Neural cell (in vitro differentiated cells): ENCODE data around the gene ANO9. TPM values are rescaled to one million over a fixed set of nuclear protein-coding genes. Genes with fewer than 3 reads are reported as not detected.
"Not testable (repeated sequence)": the region's sequence is repeated elsewhere in the genome, so short reads cannot be mapped to it uniquely, and the experiment has no call there.

Source experiments
- H2AFZ ChIP-seq: fragments of 200-600, 300-800 bp; sonication (generic), shearing (Covaris generic); 2 replicates; pipeline ENCODE4 v1.6.0; 2014; ENCODE audit warnings: low read depth, mild to moderate bottlenecking, antibody characterized with exemption, low read length, moderate library complexity
- H3F3A ChIP-seq: fragments of 200-600 bp; shearing (Covaris generic); 2 replicates; pipeline ENCODE4 v1.6.1; 2016; ENCODE audit warnings: mild to moderate bottlenecking, moderate library complexity, mixed read lengths, antibody characterized with exemption, low read length; ENCODE audit not compliant: insufficient read depth, poor library complexity, severe bottlenecking
- H3K27ac ChIP-seq: fragments of 200-600, 300-800 bp; sonication (generic), shearing (Covaris generic); 2 replicates; pipeline ENCODE4 v1.5.1; 2014; ENCODE audit warnings: mild to moderate bottlenecking, low read length, moderate library complexity
- H3K27me3 ChIP-seq: fragments of 300-800, 200-600 bp; sonication (generic), shearing (Covaris generic); 2 replicates; pipeline ENCODE4 v1.6.0; 2014; ENCODE audit warnings: mild to moderate bottlenecking, low read depth, low read length, moderate library complexity; ENCODE audit not compliant: insufficient read depth
- H3K36me3 ChIP-seq: fragments of 300-800, 200-600 bp; sonication (generic), shearing (Covaris generic); 2 replicates; pipeline ENCODE4 v1.5.1; 2014; ENCODE audit warnings: mild to moderate bottlenecking, antibody characterized with exemption, low read length, moderate library complexity; ENCODE audit not compliant: insufficient read depth
- H3K4me2 ChIP-seq: fragments of 300-800, 200-600 bp; sonication (generic), shearing (Covaris generic); 2 replicates; pipeline ENCODE4 v1.6.0; 2014; ENCODE audit warnings: mild to moderate bottlenecking, low read length
- H3K4me3 ChIP-seq: fragments of 300-800, 200-600 bp; sonication (generic), shearing (Covaris generic); 2 replicates; pipeline ENCODE4 v1.5.1; 2014; ENCODE audit warnings: mild to moderate bottlenecking, low read length, moderate library complexity
- H3K79me2 ChIP-seq: fragments of 200-600 bp; shearing (Covaris generic); replicated peaks from 2 replicates; pipeline ENCODE4 v1.6.0; 2014; ENCODE audit warnings: mild to moderate bottlenecking, low read length, moderate library complexity; ENCODE audit not compliant: insufficient read depth
- H3K9ac ChIP-seq: fragments of 300-800, 200-600 bp; sonication (generic), shearing (Covaris generic); 2 replicates; pipeline ENCODE4 v1.6.1; 2016; ENCODE audit warnings: mild to moderate bottlenecking, low read length, mixed read lengths
- H3K9me2 ChIP-seq: fragments of 200-600 bp; shearing (Covaris generic); 2 replicates; pipeline ENCODE4 v1.6.1; 2016; ENCODE audit warnings: mild to moderate bottlenecking, low read length, mixed read lengths; ENCODE audit not compliant: insufficient read depth
- H3K9me3 ChIP-seq: fragments of 200-600, 300-800 bp; sonication (generic), shearing (Covaris generic); 2 replicates; pipeline ENCODE4 v1.6.1; 2016; ENCODE audit warnings: mild to moderate bottlenecking, mixed run types, low read length, moderate library complexity, mixed read lengths
- H4K20me1 ChIP-seq: fragments of 200-600 bp; shearing (Covaris generic); 2 replicates; pipeline ENCODE4 v1.6.1; 2016; ENCODE audit warnings: mild to moderate bottlenecking, mixed run types; ENCODE audit not compliant: insufficient read depth
- CTCF ChIP-seq: fragments of 450-650 bp; IDR thresholded peaks from 2 replicates; pipeline ENCODE4 v1.5.1; 2014; ENCODE audit warnings: antibody characterized with exemption, mild to moderate bottlenecking, moderate library complexity; ENCODE audit not compliant: poor library complexity, severe bottlenecking
- EP300 ChIP-seq: fragments of 450-650 bp; conservative IDR thresholded peaks from 2 replicates; pipeline ENCODE4 v1.6.1; 2014; ENCODE audit warnings: antibody characterized with exemption, mild to moderate bottlenecking, moderate library complexity; ENCODE audit not compliant: poor library complexity, severe bottlenecking
- EZH2 ChIP-seq: fragments of 200-600, 300-800 bp; shearing (Covaris generic), sonication (generic); IDR thresholded peaks from 2 replicates; pipeline ENCODE4 v1.6.1; 2014; ENCODE audit warnings: antibody characterized with exemption, low read length, borderline replicate concordance, mild to moderate bottlenecking; ENCODE audit not compliant: insufficient read depth, poor library complexity, severe bottlenecking
- MXI1 ChIP-seq: fragments of 450-650 bp; conservative IDR thresholded peaks from 2 replicates; pipeline ENCODE4 v1.6.1; 2014; ENCODE audit warnings: antibody characterized with exemption, mild to moderate bottlenecking; ENCODE audit not compliant: poor library complexity, severe bottlenecking
- POLR2AphosphoS5 ChIP-seq: IDR thresholded peaks from 2 replicates; pipeline ENCODE4 v1.6.1; 2012
- RAD21 ChIP-seq: fragments of 450-650 bp; conservative IDR thresholded peaks from 2 replicates; pipeline ENCODE4 v1.6.1; 2014; ENCODE audit warnings: antibody characterized with exemption, mild to moderate bottlenecking, moderate library complexity
- REST ChIP-seq: IDR thresholded peaks from 2 replicates; pipeline ENCODE4 v1.6.1; 2012; ENCODE audit warnings: borderline replicate concordance
- SMC3 ChIP-seq: fragments of 450-650 bp; conservative IDR thresholded peaks from 2 replicates; pipeline ENCODE4 v1.6.1; 2014; ENCODE audit warnings: antibody characterized with exemption, mild to moderate bottlenecking, moderate library complexity; ENCODE audit not compliant: poor library complexity
- TAF1 ChIP-seq: IDR thresholded peaks from 2 replicates; pipeline ENCODE4 v1.6.1; 2012; ENCODE audit warnings: low read depth
- polyA plus RNA-seq: library from polyadenylated mRNA; depleted of rRNA; stranded (reverse); fragments of >200 nt; gene quantifications from 2 replicates; pipeline ENCODE4 v1.2.3, GENCODE V29; 2014

The ANO9 gene
- polyA plus RNA-seq, 1 donor from 2014 or later: not detected

- Histone ChIP-seq H3K36me3 (no peaks in the 10 kb centered on the region), H3K27ac (no peak overlapping the region), H3K27me3 (peaks cover 26% of the 10 kb centered on the region), H3K79me2 (no peaks in the 10 kb centered on the region), H3K4me2 (no peak overlapping the region), H2AFZ (no peak overlapping the region), H4K20me1 (no peaks in the 10 kb centered on the region), H3K9ac (no peak overlapping the region), H3K9me3 (no peaks in the 10 kb centered on the region), H3F3A (no peaks in the 10 kb centered on the region), H3K9me2 (no peaks in the 10 kb centered on the region), H3K4me3 (no peak overlapping the region)
- TF ChIP-seq TAF1 (no peak), MXI1 (no peak)
Measured at GRCh38 chr11:412641-413119, 29.1 kb downstream of the ANO9 start.

DNA sequence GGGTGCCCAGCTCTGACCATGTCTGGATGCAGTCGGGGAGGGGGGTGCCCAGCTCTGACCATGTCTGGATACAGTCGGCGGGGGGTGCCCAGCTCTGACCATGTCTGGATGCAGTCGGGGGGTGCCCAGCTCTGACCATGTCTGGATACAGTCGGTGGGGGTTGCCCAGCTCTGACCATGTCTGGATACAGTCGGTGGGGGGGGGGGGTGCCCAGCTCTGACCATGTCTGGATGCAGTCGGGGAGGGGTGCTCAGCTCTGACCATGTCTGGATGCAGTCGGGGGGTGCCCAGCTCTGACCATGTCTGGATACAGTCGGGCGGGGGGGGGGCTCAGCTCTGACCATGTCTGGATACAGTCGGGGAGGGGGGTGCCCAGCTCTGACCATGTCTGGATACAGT is 30.3 kb downstream of the ANO9 start:
- not testable (repeated sequence) for H3K9me3 ChIP-seq, H3F3A ChIP-seq, H3K79me2 ChIP-seq, H3K9ac ChIP-seq, H3K9me2 ChIP-seq, H3K4me3 ChIP-seq, H3K36me3 ChIP-seq, H3K27ac ChIP-seq, H2AFZ ChIP-seq, H4K20me1 ChIP-seq, H3K4me2 ChIP-seq
- H3K27me3 ChIP-seq: peaks cover 15% of the 10 kb centered on the region

GRCh38 chr11:410711-411110 is 31.1 kb downstream of the ANO9 start:
- not testable (repeated sequence) for H3K4me2 ChIP-seq, H3K79me2 ChIP-seq

GRCh38 chr11:409600-410483 is 32.0 kb downstream of the ANO9 start:
- Histone ChIP-seq H2AFZ (no peak overlapping the region), H3K27me3 (no peaks in the 10 kb centered on the region), H3F3A (no peaks in the 10 kb centered on the region), H3K36me3 (no peaks in the 10 kb centered on the region), H3K27ac (no peak overlapping the region), H3K9me3 (no peaks in the 10 kb centered on the region), H3K79me2 (no peaks in the 10 kb centered on the region), H3K4me2 (no peak overlapping the region), H4K20me1 (no peaks in the 10 kb centered on the region), H3K4me3 (no peak overlapping the region), H3K9me2 (no peaks in the 10 kb centered on the region), H3K9ac (no peak overlapping the region)
- TF ChIP-seq MXI1 (no peak), SMC3 (no peak), EP300 (no peak), EZH2 (no peak), TAF1 (no peak), CTCF (no peak), REST (no peak), RAD21 (no peak), POLR2AphosphoS5 (no peak)

More at GRCh38 chr11:410711-411110, 31.1 kb downstream of the ANO9 start:
- not testable (repeated sequence) for H3F3A ChIP-seq, H3K9me2 ChIP-seq, H3K4me3 ChIP-seq, H4K20me1 ChIP-seq, H3K9me3 ChIP-seq, H3K9ac ChIP-seq, H3K27me3 ChIP-seq, H3K36me3 ChIP-seq, H2AFZ ChIP-seq, H3K27ac ChIP-seq
